RPMI8226 (cell line): ENCODE data around the gene USO1.
A peak's percentile ranks its signal among the peaks of the same experiment; 100 is the strongest.
"Not testable (repeated sequence)": the region's sequence is repeated elsewhere in the genome, so short reads cannot be mapped to it uniquely, and the experiment has no call there.

Experiments
- DNase-seq: peaks from one replicate; pipeline ENCODE4 v3.0.0-alpha.2; 2015

The USO1 gene

GRCh38 chr4:75714011-75714410 is 10.4 kb upstream of the USO1 start:
- DNase-seq: no peak

- DNase-seq: no peak
Measured at GRCh38 chr4:75714704-75715103, 9.7 kb upstream of the USO1 start.

- peak; percentile 11 for DNase-seq
Measured at GRCh38 chr4:75715105-75715799, 9.1 kb upstream of the USO1 start.

- not testable (repeated sequence) for DNase-seq
Measured at GRCh38 chr4:75716054-75716453, 8.3 kb upstream of the USO1 start.

- no peak for DNase-seq
Measured at GRCh38 chr4:75717408-75717807, 7.0 kb upstream of the USO1 start.

GRCh38 chr4:75718529-75718928 is 5.8 kb upstream of the USO1 start:
- no peak for DNase-seq

- DNase-seq: no peak
Measured at GRCh38 chr4:75722417-75722816, 2.0 kb upstream of the USO1 start.

- DNase-seq: no peak
Measured at GRCh38 chr4:75723163-75724065, 963 bp upstream of the USO1 start.

- peak; percentile 75 for DNase-seq
Measured at GRCh38 chr4:75724867-75725724, 719 bp downstream of the USO1 start.

GRCh38 chr4:75725942-75726538 is 1.7 kb downstream of the USO1 start:
- DNase-seq: not testable (repeated sequence)

GRCh38 chr4:75726577-75726976 is 2.2 kb downstream of the USO1 start:
- DNase-seq: no peak

- DNase-seq: no peak
Measured at GRCh38 chr4:75727073-75727472, 2.7 kb downstream of the USO1 start.

- no peak for DNase-seq
Measured at GRCh38 chr4:75729836-75730235, 5.5 kb downstream of the USO1 start.

- no peak for DNase-seq
Measured at GRCh38 chr4:75733369-75733768, 9.0 kb downstream of the USO1 start.

- no peak for DNase-seq
Measured at GRCh38 chr4:75735525-75735924, 11.1 kb downstream of the USO1 start.

- no peak for DNase-seq
Measured at GRCh38 chr4:75736862-75737261, 12.5 kb downstream of the USO1 start.

GRCh38 chr4:75737398-75737797 is 13.0 kb downstream of the USO1 start:
- no peak for DNase-seq

GRCh38 chr4:75741027-75741426 is 16.6 kb downstream of the USO1 start:
- no peak for DNase-seq

GRCh38 chr4:75742451-75742850 is 18.1 kb downstream of the USO1 start:
- no peak for DNase-seq

GRCh38 chr4:75745161-75745560 is 20.8 kb downstream of the USO1 start:
- no peak for DNase-seq

- DNase-seq: no peak
Measured at GRCh38 chr4:75745721-75746199, 21.4 kb downstream of the USO1 start.

GRCh38 chr4:75752637-75753036 is 28.3 kb downstream of the USO1 start:
- no peak for DNase-seq

GRCh38 chr4:75769036-75769435 is 44.7 kb downstream of the USO1 start:
- DNase-seq: no peak
